ENCODE data around the gene WDTC1.
A peak's percentile ranks its signal among the peaks of the same experiment; 100 is the strongest.

WDTC1 gene

GRCh38 chr1:27356277-27356618, 121.8 kb downstream of the WDTC1 start:
- DNase-seq (ENCODE audit: low read depth): no peak

- no peak for DNase-seq (ENCODE audit: low read depth)
Observed at GRCh38 chr1:27356619-27357280, 122.3 kb downstream of the WDTC1 start.

GRCh38 chr1:27357281-27358037, 123.0 kb downstream of the WDTC1 start:
- peak; percentile 75 for DNase-seq (ENCODE audit: low read depth)

Measured in activated gamma-delta T cell treated with anti-CD3 and anti-CD28 coated beads, Interleukin-2, amount 50 U/mL, for 16 hours (primary cell).